GM12864 (cell line): ENCODE results near the gene METTL21A.

ENCODE experiments used
- DNase-seq: peaks from one replicate; pipeline ENCODE4 v3.0.0-alpha.2; 2011; ENCODE audit warnings: low read depth
- H3K4me3 ChIP-seq: 2 replicates; pipeline ENCODE4 v1.5.1; 2011; ENCODE audit warnings: mild to moderate bottlenecking, low read depth, low read length, control low read depth
- CTCF ChIP-seq: IDR thresholded peaks from 2 replicates; pipeline ENCODE4 v1.5.1; 2011; ENCODE audit warnings: low read depth, mild to moderate bottlenecking, moderate library complexity, low read length, control low read depth, inconsistent platforms; ENCODE audit errors: missing control alignments

Gene METTL21A

GRCh38 chr2:207625014-207625907 is at the start of gene METTL21A:
METTL21A (minus strand) TSS chr2:207625394; CDS start chr2:207624375, 1,019 bp downstream.
- H3K4me3 ChIP-seq, result peak within 1 kb of the TSS; percentile 56

GRCh38 chr2:207674826-207675225 is 49.6 kb upstream of the METTL21A start:
- H3K4me3 ChIP-seq, result no peak overlapping the region
- no peak for TF ChIP-seq CTCF
- no peak for DNase-seq

More at GRCh38 chr2:207625014-207625907, at the start of gene METTL21A:
- peak; percentile 85 for DNase-seq
- TF ChIP-seq CTCF, result peak; percentile 63

GRCh38 chr2:207674266-207674774 is 49.1 kb upstream of the METTL21A start:
- H3K4me3 ChIP-seq, result no peak overlapping the region
- TF ChIP-seq CTCF, result no peak
- no peak for DNase-seq

GRCh38 chr2:207673431-207673830 is 48.2 kb upstream of the METTL21A start:
- no peak for TF ChIP-seq CTCF
- no peak for DNase-seq
- no peak overlapping the region for H3K4me3 ChIP-seq

- no peak overlapping the region for H3K4me3 ChIP-seq
- no peak for DNase-seq
- TF ChIP-seq CTCF, result no peak
Observed at GRCh38 chr2:207670887-207671286, 45.7 kb upstream of the METTL21A start.

- no peak for TF ChIP-seq CTCF
- no peak for DNase-seq
- no peak overlapping the region for H3K4me3 ChIP-seq
Observed at GRCh38 chr2:207663870-207664545, 38.8 kb upstream of the METTL21A start.
